HG02759 (cell line): ENCODE results near the gene BACE2.
"Not testable (repeated sequence)": the region's sequence is repeated elsewhere in the genome, so short reads cannot be mapped to it uniquely, and the experiment has no call there.

Experiments
- ATAC-seq: cut with Tn5 transposase; IDR thresholded peaks from one replicate; pipeline ENCODE4 v1.9.1; 2021; ENCODE audit warnings: mild to moderate bottlenecking, moderate library complexity; ENCODE audit not compliant: unreplicated experiment

BACE2 gene

DNA sequence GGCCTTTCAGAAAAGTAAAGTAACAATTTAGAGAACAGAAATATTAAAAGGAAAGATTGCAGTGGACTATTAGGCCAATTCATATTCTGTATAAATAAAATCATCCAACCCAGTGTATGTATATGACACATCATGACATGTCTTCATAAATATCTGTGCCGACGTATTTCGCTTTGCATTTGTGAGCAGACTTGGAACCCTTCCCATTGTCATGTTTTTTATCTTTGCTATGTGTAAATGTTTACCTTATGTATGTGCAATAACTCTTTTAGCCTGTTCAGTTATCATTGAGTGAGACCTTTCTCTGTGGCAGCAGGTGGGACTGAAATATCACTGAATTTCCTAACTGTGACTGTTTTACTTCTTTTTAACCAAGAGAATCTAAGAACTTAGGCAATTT, 90.7 kb downstream of the BACE2 start:
- ATAC-seq, result no peak

GRCh38 chr21:41260428-41260827, 92.5 kb downstream of the BACE2 start:
- ATAC-seq, result no peak

GRCh38 chr21:41267346-41267745, 99.4 kb downstream of the BACE2 start:
- ATAC-seq, result no peak

DNA sequence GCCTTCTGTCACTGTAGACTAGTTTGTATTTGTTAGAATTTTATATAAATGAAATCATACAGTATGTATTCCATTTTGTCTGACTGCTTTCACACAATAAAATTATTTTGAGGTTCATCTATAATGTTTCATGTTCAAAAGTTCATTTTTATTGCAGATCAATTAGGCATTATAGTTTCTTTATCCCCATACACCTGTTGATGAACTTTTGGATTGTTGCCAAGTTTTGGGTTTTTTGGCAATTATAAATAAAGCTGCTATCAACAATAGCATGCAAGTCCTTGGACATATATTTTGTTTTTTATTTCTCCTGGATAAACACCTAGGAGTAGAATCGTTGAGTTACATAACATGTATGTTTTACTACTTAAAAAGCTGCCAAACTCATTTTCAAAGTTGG, 101.6 kb downstream of the BACE2 start:
- ATAC-seq, result no peak

- ATAC-seq, result no peak
Measured at GRCh38 chr21:41277196-41277595, 109.2 kb downstream of the BACE2 start.

GRCh38 chr21:41277846-41278245, 109.9 kb downstream of the BACE2 start:
- ATAC-seq, result no peak

DNA sequence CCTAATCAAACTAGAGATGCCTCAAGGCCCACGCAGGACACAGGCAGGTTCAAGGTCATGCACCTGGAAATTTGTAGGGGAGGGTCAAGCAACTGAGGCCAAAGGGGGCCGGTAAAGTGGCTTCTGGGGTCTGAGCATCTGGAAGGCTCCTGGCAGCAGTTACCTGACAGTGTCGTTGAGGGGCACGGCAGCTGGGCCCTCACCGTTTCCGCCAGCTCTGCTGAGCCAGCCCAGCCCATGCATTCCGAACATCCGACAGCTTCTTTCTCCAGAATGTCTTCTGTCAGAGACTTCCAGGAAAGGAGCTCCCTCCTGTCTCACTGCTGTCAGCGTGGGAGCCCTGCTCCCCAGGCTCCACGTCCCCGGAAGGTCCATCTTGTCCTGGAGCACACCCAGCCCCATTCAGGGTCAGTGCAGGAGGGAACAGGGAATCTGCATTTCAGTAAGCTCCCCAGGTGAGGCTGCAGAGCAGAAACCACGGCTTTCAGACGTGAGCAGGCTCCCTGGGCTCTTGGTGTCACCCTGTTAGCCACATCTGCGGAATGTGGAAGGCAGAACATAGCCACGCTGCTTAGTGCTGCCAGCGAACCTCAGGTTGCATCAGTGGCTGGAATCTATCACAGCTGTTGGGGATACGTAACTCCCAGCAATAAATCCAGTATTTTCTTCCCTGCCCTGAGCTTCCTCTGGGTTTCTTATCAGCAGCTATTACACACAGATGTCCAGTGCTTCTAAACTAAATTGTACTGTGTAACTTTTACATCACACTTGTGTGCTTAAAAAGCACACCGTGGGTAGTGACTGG, 112.4 kb downstream of the BACE2 start:
- no peak for ATAC-seq

GRCh38 chr21:41282412-41282811, 114.5 kb downstream of the BACE2 start:
- ATAC-seq, result no peak

DNA sequence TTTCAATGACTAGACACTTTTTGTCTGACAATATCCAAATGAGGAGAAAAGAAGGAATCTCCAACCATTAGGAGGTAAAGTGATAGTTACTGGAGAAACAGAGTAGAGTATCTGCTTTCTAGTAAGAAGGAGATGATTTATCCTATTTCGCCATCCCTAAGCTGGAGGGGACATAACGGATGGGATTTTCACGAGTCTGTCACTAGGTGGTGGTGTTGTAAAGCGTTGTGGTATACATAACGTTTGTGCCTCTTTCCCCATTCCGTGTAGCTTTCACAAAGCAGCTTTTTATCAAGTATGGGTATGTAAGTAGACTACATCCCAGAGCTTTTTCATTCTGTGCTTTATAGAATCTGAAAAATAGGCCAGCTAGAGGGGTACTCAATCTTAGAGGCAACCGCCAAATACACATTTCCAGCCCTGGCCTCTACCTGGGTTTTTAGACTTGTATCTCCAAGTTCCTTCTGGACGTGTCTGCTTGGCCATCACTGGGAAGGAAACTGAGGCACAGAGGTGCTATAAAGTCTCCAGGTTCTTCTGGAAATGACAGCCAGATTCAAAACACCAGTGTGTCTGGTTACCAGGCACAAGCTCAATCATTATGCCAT, 115.4 kb downstream of the BACE2 start:
- ATAC-seq, result peak; percentile 75

DNA sequence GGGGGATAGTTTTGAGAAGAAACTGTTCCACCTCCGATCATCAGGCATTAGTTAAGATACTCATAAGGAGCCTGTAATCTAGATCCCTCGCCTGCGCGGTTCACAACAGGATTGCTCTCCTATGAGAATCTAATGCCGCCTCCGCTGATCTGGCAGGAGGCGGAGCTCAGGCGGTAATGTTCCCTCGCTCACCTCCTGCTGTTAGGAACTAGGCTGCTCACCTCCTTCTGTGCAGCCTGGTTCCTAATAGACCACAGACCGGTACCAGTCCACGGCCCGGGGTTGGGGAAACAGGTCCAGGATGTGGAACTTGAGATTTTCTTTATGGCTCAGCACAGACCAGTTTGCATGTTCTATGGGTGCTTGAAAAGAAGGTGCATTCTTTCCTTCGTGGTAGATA, 121.5 kb downstream of the BACE2 start:
- ATAC-seq, result no peak

- no peak for ATAC-seq
Measured at GRCh38 chr21:41290106-41290799, 122.3 kb downstream of the BACE2 start.

- ATAC-seq, result no peak
Measured at GRCh38 chr21:41294548-41295231, 126.7 kb downstream of the BACE2 start.

GRCh38 chr21:41295721-41296254, 127.8 kb downstream of the BACE2 start:
- ATAC-seq, result no peak

GRCh38 chr21:41302976-41303375, 135.0 kb downstream of the BACE2 start:
- no peak for ATAC-seq

- ATAC-seq, result no peak
Measured at GRCh38 chr21:41304068-41304720, 136.2 kb downstream of the BACE2 start.

- no peak for ATAC-seq
Measured at GRCh38 chr21:41307219-41307618, 139.3 kb downstream of the BACE2 start.

- not testable (repeated sequence) for ATAC-seq
Measured at GRCh38 chr21:41313285-41314164, 145.6 kb downstream of the BACE2 start.

- no peak for ATAC-seq
Measured at GRCh38 chr21:41315726-41316125, 147.8 kb downstream of the BACE2 start.

DNA sequence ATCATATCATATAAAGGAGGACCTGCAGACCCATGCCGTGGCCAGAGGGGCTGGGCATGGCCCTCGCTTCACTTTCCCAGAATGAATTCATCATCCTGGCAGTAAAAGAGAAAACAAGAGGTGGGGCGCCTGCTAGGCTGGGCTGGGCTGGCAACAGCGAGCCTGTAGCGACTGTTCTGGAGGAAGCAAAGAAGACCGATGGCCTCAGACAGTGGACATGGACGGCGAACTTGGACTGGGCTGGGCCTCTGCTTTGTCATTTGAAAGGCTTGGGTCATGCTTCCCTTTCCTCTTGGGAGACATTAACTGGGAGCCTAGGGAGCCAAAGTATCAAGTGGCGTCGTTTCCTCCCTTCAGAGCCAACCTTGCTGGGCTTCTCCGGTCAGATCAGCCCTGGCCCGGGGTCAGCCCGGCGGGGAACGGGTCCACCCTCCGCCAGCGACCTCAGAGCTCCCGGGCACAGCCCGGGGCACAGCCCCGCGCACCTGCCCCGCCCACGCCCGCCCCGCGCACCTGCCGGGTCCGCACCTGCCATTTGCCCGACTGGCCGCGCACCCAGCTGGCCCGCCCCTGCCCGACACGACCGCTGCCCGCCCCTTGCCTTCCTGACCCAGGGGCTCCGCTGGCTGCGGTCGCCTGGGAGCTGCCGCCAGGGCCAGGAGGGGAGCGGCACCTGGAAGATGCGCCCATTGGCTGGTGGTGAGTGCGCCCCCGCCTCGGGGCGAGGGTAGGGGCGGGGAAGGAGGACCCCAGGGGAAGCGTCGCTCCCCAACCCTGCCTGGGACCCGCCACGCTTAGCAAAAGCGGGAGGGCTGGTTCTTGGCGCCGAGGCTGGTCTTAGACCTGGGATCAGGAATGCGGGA, 148.5 kb downstream of the BACE2 start, which contains the start of gene FAM3B:
Gene FAM3B, plus strand, starts transcription at position 602 of the 863 bp plus-strand sequence. Its CDS starts 79 bp downstream, at position 681.
- ATAC-seq, result no peak
